ENCODE data around the gene MYOM3.

The MYOM3 gene

GRCh38 chr1:24089743-24090555 lies 22.0 kb downstream of the MYOM3 start:
- TF ChIP-seq CTCF (IDR thresholded peaks at IDR 0.05; ENCODE audit: low read length), result no peak
- TF ChIP-seq EZH2 (IDR thresholded peaks at IDR 0.05; ENCODE audit: borderline replicate concordance, low read length), result no peak
- H3F3A ChIP-seq (ENCODE audit: insufficient read depth, low read length), result no peaks in the 10 kb centered on the region
- no peak overlapping the region for H3K4me3 ChIP-seq (ENCODE audit: low read depth, low read length, poor library complexity, severe bottlenecking)
- no peak overlapping the region for H3K9ac ChIP-seq (ENCODE audit: low read length)
- no peaks in the 10 kb centered on the region for H4K20me1 ChIP-seq (ENCODE audit: insufficient read depth, low read length)
- H3K4me1 ChIP-seq (ENCODE audit: insufficient read depth, low read length, severe bottlenecking), result no peaks in the 10 kb centered on the region
- no peaks in the 10 kb centered on the region for H3K36me3 ChIP-seq (ENCODE audit: insufficient read depth, low read length)
- H3K79me2 ChIP-seq (ENCODE audit: insufficient read depth, low read length), result no peaks in the 10 kb centered on the region
- H3K4me2 ChIP-seq (ENCODE audit: low read length), result no peak overlapping the region
- H3K27me3 ChIP-seq (ENCODE audit: insufficient read depth, low read length), result peaks cover 26% of the 10 kb centered on the region
- no peak overlapping the region for H3K27ac ChIP-seq (ENCODE audit: low read depth, low read length, poor library complexity, severe bottlenecking)
- no peak overlapping the region for H2AFZ ChIP-seq (ENCODE audit: low read length)
- no peaks in the 10 kb centered on the region for H3K9me2 ChIP-seq (ENCODE audit: low read depth, low read length)
- H3K9me3 ChIP-seq (ENCODE audit: low read length), result no peaks in the 10 kb centered on the region

- Histone ChIP-seq H3F3A (ENCODE audit: insufficient read depth, low read length) (no peaks in the 10 kb centered on the region), H3K27me3 (ENCODE audit: insufficient read depth, low read length) (peaks cover 23% of the 10 kb centered on the region; the same call in 1 of the 2 replicates), H3K9me2 (ENCODE audit: low read depth, low read length) (no peaks in the 10 kb centered on the region), H3K4me1 (ENCODE audit: insufficient read depth, low read length, severe bottlenecking) (no peaks in the 10 kb centered on the region), H4K20me1 (ENCODE audit: insufficient read depth, low read length) (no peaks in the 10 kb centered on the region), H3K9me3 (ENCODE audit: low read length) (no peaks in the 10 kb centered on the region), H3K79me2 (ENCODE audit: insufficient read depth, low read length) (no peaks in the 10 kb centered on the region), H3K4me2 (ENCODE audit: low read length) (no peak overlapping the region), H3K4me3 (ENCODE audit: low read depth, low read length, poor library complexity, severe bottlenecking) (no peak overlapping the region), H3K27ac (ENCODE audit: low read depth, low read length, poor library complexity, severe bottlenecking) (no peak overlapping the region), H2AFZ (ENCODE audit: low read length) (no peak overlapping the region), H3K36me3 (ENCODE audit: insufficient read depth, low read length) (no peaks in the 10 kb centered on the region), H3K9ac (ENCODE audit: low read length) (no peak overlapping the region)
- TF ChIP-seq CTCF (IDR thresholded peaks at IDR 0.05; ENCODE audit: low read length) (no peak), EZH2 (IDR thresholded peaks at IDR 0.05; ENCODE audit: borderline replicate concordance, low read length) (no peak)
Observed at GRCh38 chr1:24089027-24089742, 22.8 kb downstream of the MYOM3 start.

GRCh38 chr1:24086466-24086865 lies 25.5 kb downstream of the MYOM3 start:
- no peaks in the 10 kb centered on the region for H3F3A ChIP-seq (ENCODE audit: insufficient read depth, low read length)
- no peak overlapping the region for H3K4me2 ChIP-seq (ENCODE audit: low read length)
- no peaks in the 10 kb centered on the region for H3K9me2 ChIP-seq (ENCODE audit: low read depth, low read length)
- no peaks in the 10 kb centered on the region for H3K36me3 ChIP-seq (ENCODE audit: insufficient read depth, low read length)
- no peak overlapping the region for H3K27ac ChIP-seq (ENCODE audit: low read depth, low read length, poor library complexity, severe bottlenecking)
- TF ChIP-seq EZH2 (IDR thresholded peaks at IDR 0.05; ENCODE audit: borderline replicate concordance, low read length) (no peak), CTCF (IDR thresholded peaks at IDR 0.05; ENCODE audit: low read length) (no peak)
- no peaks in the 10 kb centered on the region for H3K9me3 ChIP-seq (ENCODE audit: low read length)
- H3K4me1 ChIP-seq (ENCODE audit: insufficient read depth, low read length, severe bottlenecking), result no peaks in the 10 kb centered on the region
- H3K9ac ChIP-seq (ENCODE audit: low read length), result no peak overlapping the region
- no peaks in the 10 kb centered on the region for H4K20me1 ChIP-seq (ENCODE audit: insufficient read depth, low read length)
- H3K79me2 ChIP-seq (ENCODE audit: insufficient read depth, low read length), result no peaks in the 10 kb centered on the region
- peaks cover 13% of the 10 kb centered on the region; the same call in 1 of the 2 replicates for H3K27me3 ChIP-seq (ENCODE audit: insufficient read depth, low read length)
- no peak overlapping the region for H3K4me3 ChIP-seq (ENCODE audit: low read depth, low read length, poor library complexity, severe bottlenecking)
- H2AFZ ChIP-seq (ENCODE audit: low read length), result no peak overlapping the region

Data from OCI-LY1 (cell line).